WTC11 (cell line): ENCODE measurements around the gene KCNA5. TPM values are rescaled to one million over a fixed set of nuclear protein-coding genes. Genes with fewer than 3 reads are reported as not detected.

Experiments used
- ATAC-seq: fragments of 200-7000 bp; cut with Tn5 transposase; 2 replicates; pipeline ENCODE4 v1.10.0; 2021; ENCODE audit warnings: mild to moderate bottlenecking, moderate library complexity
- CTCF ChIA-PET: fragments of 300-600 bp; sonication (Branson Sonifier 250); formaldehyde crosslinking; loops from one replicate; lab custom pipeline; 2021; ENCODE audit warnings: antibody characterized with exemption; lab: Charles Lee
- POLR2A ChIA-PET: fragments of 350-600 bp; sonication (Branson Sonifier 250); formaldehyde crosslinking; loops from one replicate; lab custom pipeline; 2021; ENCODE audit warnings: antibody characterized with exemption; lab: Charles Lee
- DNase-seq: peaks from one replicate; pipeline ENCODE4 v3.0.0; 2021; ENCODE audit warnings: low spot score
- H3K27ac Mint-ChIP-seq: 2 replicates; pipeline ENCODE4 v1.8.0; 2021; ENCODE audit warnings: mixed read lengths
- H3K27me3 Mint-ChIP-seq: 2 replicates; pipeline ENCODE4 v1.8.0; 2021; ENCODE audit warnings: low read depth, mild to moderate bottlenecking, moderate library complexity, mixed read lengths
- H3K36me3 Mint-ChIP-seq: 2 replicates; pipeline ENCODE4 v1.8.0; 2021; ENCODE audit warnings: mixed read lengths
- H3K4me1 Mint-ChIP-seq: 2 replicates; pipeline ENCODE4 v1.8.0; 2022; ENCODE audit warnings: mixed read lengths
- H3K4me3 Mint-ChIP-seq: 2 replicates; pipeline ENCODE4 v1.8.0; 2021; ENCODE audit warnings: mild to moderate bottlenecking, moderate library complexity, mixed read lengths
- H3K9me3 Mint-ChIP-seq: 2 replicates; pipeline ENCODE4 v1.8.0; 2021; ENCODE audit warnings: mixed read lengths
- ARID4B ChIP-seq: sonication (generic); formaldehyde crosslinking; IDR thresholded peaks from 2 replicates; pipeline ENCODE4 v1.8.0; 2023; ENCODE audit warnings: missing genetic modification reagents, mild to moderate bottlenecking, borderline replicate concordance
- E2F1 ChIP-seq: sonication (generic); formaldehyde crosslinking; IDR thresholded peaks from 2 replicates; pipeline ENCODE4 v1.8.0; 2022; ENCODE audit warnings: mild to moderate bottlenecking, missing genetic modification reagents
- GTF2I ChIP-seq: fragments of 250-450 bp; sonication (Bioruptor Pico); conservative IDR thresholded peaks from 2 replicates; pipeline ENCODE4 v1.4.0; 2021; ENCODE audit warnings: mild to moderate bottlenecking
- KAT7 ChIP-seq: sonication (generic); formaldehyde crosslinking; IDR thresholded peaks from 2 replicates; pipeline ENCODE4 v1.8.1; 2023; ENCODE audit warnings: missing genetic modification reagents, mild to moderate bottlenecking, borderline replicate concordance
- SMAD4 ChIP-seq: sonication (generic); formaldehyde crosslinking; IDR thresholded peaks from 2 replicates; pipeline ENCODE4 v1.8.0; 2022; ENCODE audit warnings: mild to moderate bottlenecking, missing genetic modification reagents
- SOX15 ChIP-seq: fragments of 250-450 bp; sonication (Bioruptor Pico); IDR thresholded peaks from 2 replicates; pipeline ENCODE4 v1.9.0; 2021; ENCODE audit warnings: mild to moderate bottlenecking
- ZNF317 ChIP-seq: sonication (generic); formaldehyde crosslinking; IDR thresholded peaks from 2 replicates; pipeline ENCODE4 v1.8.1; 2023; ENCODE audit warnings: low read depth, mild to moderate bottlenecking, moderate library complexity, missing genetic modification reagents, borderline replicate concordance
- ZNF396 ChIP-seq: fragments of 250-450 bp; sonication (Bioruptor Pico); IDR thresholded peaks from 2 replicates; pipeline ENCODE4 v1.8.0; 2021; ENCODE audit warnings: mild to moderate bottlenecking, moderate library complexity, borderline replicate concordance
- total RNA-seq: library from RNA; stranded (reverse); gene quantifications from 3 replicates; pipeline ENCODE4 v1.2.3, GENCODE V29; 2021
- TF ChIP-seq, protein P1 (sequence below): fragments of 250-450 bp; sonication (Bioruptor Pico); IDR thresholded peaks from 2 replicates; pipeline ENCODE4 v2.1.2; 2022; ENCODE audit warnings: mild to moderate bottlenecking, moderate library complexity
- TF ChIP-seq, protein P2 (sequence below): sonication (generic); formaldehyde crosslinking; IDR thresholded peaks from 2 replicates; pipeline ENCODE4 v1.8.0; 2022; ENCODE audit warnings: mild to moderate bottlenecking, missing genetic modification reagents
- TF ChIP-seq, protein P3 (sequence below): sonication (generic); formaldehyde crosslinking; IDR thresholded peaks from 2 replicates; pipeline ENCODE4 v1.8.1; 2022; ENCODE audit warnings: missing genetic modification reagents, borderline replicate concordance
- TF ChIP-seq, protein P4 (sequence below): sonication (generic); formaldehyde crosslinking; conservative IDR thresholded peaks from 2 replicates; pipeline ENCODE4 v1.8.1; 2022; ENCODE audit warnings: mild to moderate bottlenecking, missing genetic modification reagents
- TF ChIP-seq, protein P5 (sequence below): sonication (generic); formaldehyde crosslinking; IDR thresholded peaks from 2 replicates; pipeline ENCODE4 v1.8.1; 2023; ENCODE audit warnings: mild to moderate bottlenecking, missing genetic modification reagents, moderate library complexity
- TF ChIP-seq, protein P6 (sequence below): sonication (generic); formaldehyde crosslinking; conservative IDR thresholded peaks from 2 replicates; pipeline ENCODE4 v1.8.1; 2023; ENCODE audit warnings: mild to moderate bottlenecking, low read depth, missing genetic modification reagents, moderate library complexity
- TF ChIP-seq, protein P7 (sequence below): fragments of 250-450 bp; sonication (Bioruptor Pico); IDR thresholded peaks from 2 replicates; pipeline ENCODE4 v1.8.0; 2021; ENCODE audit warnings: mild to moderate bottlenecking

The KCNA5 gene
- total RNA-seq, 1 experiment from 2014 or later, result 0.22 TPM

- CTCF ChIA-PET, result no interaction called here
- Mint-ChIP-seq H3K27me3 (no peaks in the 10 kb centered on the region), H3K4me3 (no peak overlapping the region), H3K4me1 (no peaks in the 10 kb centered on the region), H3K27ac (no peak overlapping the region), H3K36me3 (no peaks in the 10 kb centered on the region), H3K9me3 (peaks cover 8% of the 10 kb centered on the region)
- ATAC-seq (no peak), DNase-seq (no peak)
- TF ChIP-seq SMAD4 (CRISPR knock-in tag) (no peak), ZNF396 (no peak)
- POLR2A ChIA-PET, result no interaction called here
Observed at GRCh38 chr12:5010151-5010550, 33.5 kb upstream of the KCNA5 start.

DNA sequence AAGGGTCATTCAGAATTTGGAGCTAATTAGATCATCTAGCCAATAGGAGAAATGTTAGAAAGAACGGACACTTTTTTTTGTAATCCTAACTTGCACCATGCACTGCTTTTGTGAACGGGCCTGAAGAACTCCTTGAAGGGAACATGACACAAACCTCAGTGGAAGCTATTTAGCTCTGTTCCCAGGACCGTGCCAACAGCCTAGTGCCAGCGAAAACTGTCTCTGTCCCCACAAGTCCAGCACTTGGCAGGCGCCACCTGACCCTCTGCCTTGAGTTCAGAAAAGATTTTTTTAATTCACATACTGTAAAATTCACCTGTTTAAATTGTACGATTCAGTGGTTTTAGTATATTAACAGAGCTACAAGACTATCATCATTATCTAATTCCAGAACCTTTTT is 31.3 kb upstream of the KCNA5 start:
- peaks cover 8% of the 10 kb centered on the region for H3K9me3 Mint-ChIP-seq
- no peak overlapping the region for H3K4me3 Mint-ChIP-seq
- DNase-seq (no peak), ATAC-seq (no peak)
- no peak overlapping the region for H3K27ac Mint-ChIP-seq
- no peaks in the 10 kb centered on the region for H3K36me3 Mint-ChIP-seq
- ChIA-PET POLR2A (interaction anchor here (1.2 kb wide), 1 partner anchor 31 kb away, joined by 3 read pairs; the partner anchor contains the start of gene KCNA5), CTCF (interaction anchor here (0.8 to 2.8 kb wide), 5 partner anchors 12 to 163 kb away, joined by 3 to 18 read pairs (median 4); no protein-coding TSS in a partner anchor)
- no peaks in the 10 kb centered on the region for H3K27me3 Mint-ChIP-seq
- peaks cover 2% of the 10 kb centered on the region for H3K4me1 Mint-ChIP-seq
- TF ChIP-seq GTF2I (CRISPR knock-in tag), result no peak
- TF ChIP-seq, protein P1, sequence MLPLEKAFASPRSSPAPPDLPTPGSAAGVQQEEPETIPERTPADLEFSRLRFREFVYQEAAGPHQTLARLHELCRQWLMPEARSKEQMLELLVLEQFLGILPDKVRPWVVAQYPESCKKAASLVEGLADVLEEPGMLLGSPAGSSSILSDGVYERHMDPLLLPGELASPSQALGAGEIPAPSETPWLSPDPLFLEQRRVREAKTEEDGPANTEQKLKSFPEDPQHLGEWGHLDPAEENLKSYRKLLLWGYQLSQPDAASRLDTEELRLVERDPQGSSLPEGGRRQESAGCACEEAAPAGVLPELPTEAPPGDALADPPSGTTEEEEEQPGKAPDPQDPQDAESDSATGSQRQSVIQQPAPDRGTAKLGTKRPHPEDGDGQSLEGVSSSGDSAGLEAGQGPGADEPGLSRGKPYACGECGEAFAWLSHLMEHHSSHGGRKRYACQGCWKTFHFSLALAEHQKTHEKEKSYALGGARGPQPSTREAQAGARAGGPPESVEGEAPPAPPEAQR (CRISPR knock-in tag), result no peak
- TF ChIP-seq, protein P2, sequence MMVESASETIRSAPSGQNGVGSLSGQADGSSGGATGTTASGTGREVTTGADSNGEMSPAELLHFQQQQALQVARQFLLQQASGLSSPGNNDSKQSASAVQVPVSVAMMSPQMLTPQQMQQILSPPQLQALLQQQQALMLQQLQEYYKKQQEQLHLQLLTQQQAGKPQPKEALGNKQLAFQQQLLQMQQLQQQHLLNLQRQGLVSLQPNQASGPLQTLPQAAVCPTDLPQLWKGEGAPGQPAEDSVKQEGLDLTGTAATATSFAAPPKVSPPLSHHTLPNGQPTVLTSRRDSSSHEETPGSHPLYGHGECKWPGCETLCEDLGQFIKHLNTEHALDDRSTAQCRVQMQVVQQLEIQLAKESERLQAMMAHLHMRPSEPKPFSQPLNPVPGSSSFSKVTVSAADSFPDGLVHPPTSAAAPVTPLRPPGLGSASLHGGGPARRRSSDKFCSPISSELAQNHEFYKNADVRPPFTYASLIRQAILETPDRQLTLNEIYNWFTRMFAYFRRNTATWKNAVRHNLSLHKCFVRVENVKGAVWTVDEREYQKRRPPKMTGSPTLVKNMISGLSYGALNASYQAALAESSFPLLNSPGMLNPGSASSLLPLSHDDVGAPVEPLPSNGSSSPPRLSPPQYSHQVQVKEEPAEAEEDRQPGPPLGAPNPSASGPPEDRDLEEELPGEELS (CRISPR knock-in tag), result no peak
- no peak for TF ChIP-seq SOX15 (CRISPR knock-in tag)
- TF ChIP-seq E2F1 (CRISPR knock-in tag), result no peak
- TF ChIP-seq, protein P3, sequence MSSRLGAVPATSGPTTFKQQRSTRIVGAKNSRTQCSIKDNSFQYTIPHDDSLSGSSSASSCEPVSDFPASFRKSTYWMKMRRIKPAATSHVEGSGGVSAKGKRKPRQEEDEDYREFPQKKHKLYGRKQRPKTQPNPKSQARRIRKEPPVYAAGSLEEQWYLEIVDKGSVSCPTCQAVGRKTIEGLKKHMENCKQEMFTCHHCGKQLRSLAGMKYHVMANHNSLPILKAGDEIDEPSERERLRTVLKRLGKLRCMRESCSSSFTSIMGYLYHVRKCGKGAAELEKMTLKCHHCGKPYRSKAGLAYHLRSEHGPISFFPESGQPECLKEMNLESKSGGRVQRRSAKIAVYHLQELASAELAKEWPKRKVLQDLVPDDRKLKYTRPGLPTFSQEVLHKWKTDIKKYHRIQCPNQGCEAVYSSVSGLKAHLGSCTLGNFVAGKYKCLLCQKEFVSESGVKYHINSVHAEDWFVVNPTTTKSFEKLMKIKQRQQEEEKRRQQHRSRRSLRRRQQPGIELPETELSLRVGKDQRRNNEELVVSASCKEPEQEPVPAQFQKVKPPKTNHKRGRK (CRISPR knock-in tag), result no peak
- TF ChIP-seq, protein P4, sequence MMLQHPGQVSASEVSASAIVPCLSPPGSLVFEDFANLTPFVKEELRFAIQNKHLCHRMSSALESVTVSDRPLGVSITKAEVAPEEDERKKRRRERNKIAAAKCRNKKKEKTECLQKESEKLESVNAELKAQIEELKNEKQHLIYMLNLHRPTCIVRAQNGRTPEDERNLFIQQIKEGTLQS (CRISPR knock-in tag), result no peak
- no peak for TF ChIP-seq ZNF317
- TF ChIP-seq, protein P5, sequence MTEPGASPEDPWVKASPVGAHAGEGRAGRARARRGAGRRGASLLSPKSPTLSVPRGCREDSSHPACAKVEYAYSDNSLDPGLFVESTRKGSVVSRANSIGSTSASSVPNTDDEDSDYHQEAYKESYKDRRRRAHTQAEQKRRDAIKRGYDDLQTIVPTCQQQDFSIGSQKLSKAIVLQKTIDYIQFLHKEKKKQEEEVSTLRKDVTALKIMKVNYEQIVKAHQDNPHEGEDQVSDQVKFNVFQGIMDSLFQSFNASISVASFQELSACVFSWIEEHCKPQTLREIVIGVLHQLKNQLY (CRISPR knock-in tag), result no peak
- TF ChIP-seq, protein P6, sequence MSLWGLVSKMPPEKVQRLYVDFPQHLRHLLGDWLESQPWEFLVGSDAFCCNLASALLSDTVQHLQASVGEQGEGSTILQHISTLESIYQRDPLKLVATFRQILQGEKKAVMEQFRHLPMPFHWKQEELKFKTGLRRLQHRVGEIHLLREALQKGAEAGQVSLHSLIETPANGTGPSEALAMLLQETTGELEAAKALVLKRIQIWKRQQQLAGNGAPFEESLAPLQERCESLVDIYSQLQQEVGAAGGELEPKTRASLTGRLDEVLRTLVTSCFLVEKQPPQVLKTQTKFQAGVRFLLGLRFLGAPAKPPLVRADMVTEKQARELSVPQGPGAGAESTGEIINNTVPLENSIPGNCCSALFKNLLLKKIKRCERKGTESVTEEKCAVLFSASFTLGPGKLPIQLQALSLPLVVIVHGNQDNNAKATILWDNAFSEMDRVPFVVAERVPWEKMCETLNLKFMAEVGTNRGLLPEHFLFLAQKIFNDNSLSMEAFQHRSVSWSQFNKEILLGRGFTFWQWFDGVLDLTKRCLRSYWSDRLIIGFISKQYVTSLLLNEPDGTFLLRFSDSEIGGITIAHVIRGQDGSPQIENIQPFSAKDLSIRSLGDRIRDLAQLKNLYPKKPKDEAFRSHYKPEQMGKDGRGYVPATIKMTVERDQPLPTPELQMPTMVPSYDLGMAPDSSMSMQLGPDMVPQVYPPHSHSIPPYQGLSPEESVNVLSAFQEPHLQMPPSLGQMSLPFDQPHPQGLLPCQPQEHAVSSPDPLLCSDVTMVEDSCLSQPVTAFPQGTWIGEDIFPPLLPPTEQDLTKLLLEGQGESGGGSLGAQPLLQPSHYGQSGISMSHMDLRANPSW (CRISPR knock-in tag), result no peak
- TF ChIP-seq KAT7 (CRISPR knock-in tag), result no peak
- TF ChIP-seq ARID4B, result no peak
- TF ChIP-seq, protein P7, sequence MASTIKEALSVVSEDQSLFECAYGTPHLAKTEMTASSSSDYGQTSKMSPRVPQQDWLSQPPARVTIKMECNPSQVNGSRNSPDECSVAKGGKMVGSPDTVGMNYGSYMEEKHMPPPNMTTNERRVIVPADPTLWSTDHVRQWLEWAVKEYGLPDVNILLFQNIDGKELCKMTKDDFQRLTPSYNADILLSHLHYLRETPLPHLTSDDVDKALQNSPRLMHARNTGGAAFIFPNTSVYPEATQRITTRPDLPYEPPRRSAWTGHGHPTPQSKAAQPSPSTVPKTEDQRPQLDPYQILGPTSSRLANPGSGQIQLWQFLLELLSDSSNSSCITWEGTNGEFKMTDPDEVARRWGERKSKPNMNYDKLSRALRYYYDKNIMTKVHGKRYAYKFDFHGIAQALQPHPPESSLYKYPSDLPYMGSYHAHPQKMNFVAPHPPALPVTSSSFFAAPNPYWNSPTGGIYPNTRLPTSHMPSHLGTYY (CRISPR knock-in tag), result no peak
